SK-N-MC (cell line): ENCODE data around the gene EBF4.
"Not testable (repeated sequence)": the region's sequence is repeated elsewhere in the genome, so short reads cannot be mapped to it uniquely, and the experiment has no call there.

Experiments used
- DNase-seq: peaks from one replicate; pipeline ENCODE4 v3.0.0-alpha.2; 2011; ENCODE audit warnings: low read depth, low spot score
- H3K27ac ChIP-seq: fragments of 200-600 bp; sonication (generic); 2 replicates; pipeline ENCODE4 v1.5.1; 2016; ENCODE audit warnings: mixed run types
- H3K36me3 ChIP-seq: fragments of 200-600 bp; sonication (generic); 2 replicates; pipeline ENCODE4 v1.6.1; 2017; ENCODE audit warnings: antibody characterized with exemption, low read length, mixed read lengths; ENCODE audit not compliant: insufficient read depth
- H3K4me3 ChIP-seq: fragments of 200-600 bp; sonication (generic); 2 replicates; pipeline ENCODE4 v1.5.1; 2016
- H3K9ac ChIP-seq: fragments of 200-600 bp; sonication (generic); 2 replicates; pipeline ENCODE4 v1.8.0; 2017; ENCODE audit warnings: mixed run types, mixed read lengths; ENCODE audit not compliant: insufficient read length
- H3K9me3 ChIP-seq: fragments of 200-600 bp; sonication (generic); 2 replicates; pipeline ENCODE4 v1.6.1; 2017; ENCODE audit warnings: low read depth, mild to moderate bottlenecking, antibody characterized with exemption, low read length, moderate library complexity, mixed read lengths
- EZH2 ChIP-seq: fragments of 200-600 bp; sonication (generic); IDR thresholded peaks from one replicate; pipeline ENCODE4 v1.6.1; 2017; ENCODE audit warnings: antibody characterized with exemption
- FOXP2 ChIP-seq: optimal IDR thresholded peaks from 2 replicates; pipeline ENCODE3; 2011; ENCODE audit warnings: mild to moderate bottlenecking, moderate library complexity; ENCODE audit not compliant: insufficient read depth; ENCODE audit errors: extremely low read length, control extremely low read depth
- POLR2AphosphoS5 ChIP-seq: IDR thresholded peaks from 2 replicates; pipeline ENCODE4 v1.6.1; 2012; ENCODE audit warnings: mild to moderate bottlenecking, low read depth, low read length, borderline replicate concordance

The EBF4 gene

DNA sequence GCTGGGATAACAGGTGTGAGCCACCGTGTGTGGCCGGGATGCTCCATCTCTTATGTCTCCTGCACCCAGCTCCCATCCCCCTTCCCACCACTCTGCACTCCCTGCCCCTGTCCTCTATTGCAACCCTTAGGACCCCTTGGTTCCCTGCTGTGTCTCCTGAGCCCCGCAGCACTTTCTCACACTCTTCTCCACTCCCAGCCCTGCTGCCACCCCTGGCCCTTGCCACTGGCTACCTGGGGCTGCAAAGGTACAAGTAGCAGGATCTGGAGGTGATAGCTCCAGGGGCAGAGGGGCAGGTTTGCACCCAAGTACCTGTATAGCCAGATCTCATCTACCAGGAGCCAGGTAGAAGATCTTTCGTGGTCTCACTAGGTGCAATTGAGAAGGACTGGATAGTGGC lies 114.4 kb downstream of the EBF4 start:
- DNase-seq: no peak
- no peaks in the 10 kb centered on the region for H3K9me3 ChIP-seq
- no peak overlapping the region for H3K4me3 ChIP-seq
- H3K9ac ChIP-seq: no peak overlapping the region
- no peak overlapping the region for H3K27ac ChIP-seq
- H3K36me3 ChIP-seq: no peaks in the 10 kb centered on the region
- TF ChIP-seq POLR2AphosphoS5 (no peak), EZH2 (no peak), FOXP2 (no peak)

DNA sequence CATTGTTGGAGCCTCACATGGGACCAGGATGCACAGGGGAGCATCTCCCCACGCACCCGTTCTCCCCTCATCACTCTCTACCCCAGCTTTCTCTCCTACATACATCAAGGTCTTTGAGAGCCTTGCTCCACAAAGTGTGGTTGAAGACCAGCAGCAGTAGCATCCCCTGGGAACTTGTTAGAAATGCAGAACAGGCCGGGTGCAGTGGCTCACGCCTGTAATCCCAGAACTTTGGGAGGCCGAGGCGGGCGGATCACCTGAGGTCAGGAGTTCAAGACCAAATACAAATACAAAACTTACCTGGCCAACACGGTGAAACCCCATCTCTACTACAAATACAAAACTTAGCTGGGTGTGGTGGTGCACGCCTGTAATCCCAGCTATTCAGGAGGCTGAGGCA lies 115.3 kb downstream of the EBF4 start:
- H3K27ac ChIP-seq, H3K36me3 ChIP-seq, H3K9me3 ChIP-seq, H3K4me3 ChIP-seq, H3K9ac ChIP-seq, DNase-seq: not testable (repeated sequence)

DNA sequence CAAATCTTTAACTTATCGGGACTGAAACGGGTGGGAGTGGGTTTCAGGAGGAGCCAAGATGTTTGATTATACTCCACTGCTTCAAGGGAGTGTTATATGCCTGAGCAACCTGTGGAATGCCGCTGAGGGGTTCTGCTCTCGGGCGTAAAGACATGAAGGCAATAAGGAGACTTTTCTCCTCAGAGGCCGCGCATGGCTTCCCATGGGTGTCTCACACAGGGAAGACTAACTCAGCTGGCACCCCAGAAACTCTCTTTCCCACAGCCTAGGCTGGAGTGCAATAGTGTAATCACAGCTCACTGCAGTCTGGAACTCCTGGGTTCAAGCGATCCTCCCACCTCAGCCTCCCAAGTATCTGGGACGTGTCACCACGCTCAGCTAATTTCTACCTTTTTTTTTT lies 117.1 kb downstream of the EBF4 start:
- Histone ChIP-seq H3K4me3 (no peak overlapping the region), H3K9me3 (no peaks in the 10 kb centered on the region), H3K36me3 (no peaks in the 10 kb centered on the region), H3K9ac (no peak overlapping the region), H3K27ac (no peak overlapping the region)
- DNase-seq: no peak
- no peak for TF ChIP-seq POLR2AphosphoS5
